ENCODE data around the gene GPR3. TPM values are rescaled to one million over a fixed set of nuclear protein-coding genes. Genes with fewer than 3 reads are reported as not detected.

The GPR3 gene
- total RNA-seq, 1 experiment from 2014 or later, result 1.1 TPM

Other genes starting within 250 kb of the GPR3 start
- gene SLC9A1, start 237.5 kb upstream of the GPR3 start, total RNA-seq (2014; rRNA removed; shearing (Covaris generic)), result 16.6 and 20.1 TPM in 2 replicates
- 10.3 and 11.2 TPM in 2 replicates for gene WDTC1, start 158.0 kb upstream of the GPR3 start, total RNA-seq (2014; rRNA removed; shearing (Covaris generic))
- gene TMEM222, start 70.5 kb upstream of the GPR3 start, total RNA-seq (2014; rRNA removed; shearing (Covaris generic)), result 17.2 and 19.2 TPM in 2 replicates
- gene SYTL1, start 50.6 kb upstream of the GPR3 start, total RNA-seq (2014; rRNA removed; shearing (Covaris generic)), result 0.37 TPM in 1 of 2 replicates, not detected in the other
- gene MAP3K6, start 25.7 kb upstream of the GPR3 start, total RNA-seq (2014; rRNA removed; shearing (Covaris generic)), result 2.7 and 4.4 TPM in 2 replicates
- not detected in 2 replicates for gene FCN3, start 17.8 kb upstream of the GPR3 start, total RNA-seq (2014; rRNA removed; shearing (Covaris generic))
- not detected in 2 replicates for gene CD164L2, start 9.3 kb upstream of the GPR3 start, total RNA-seq (2014; rRNA removed; shearing (Covaris generic))
- 17.7 and 20.0 TPM in 2 replicates for gene WASF2, start 97.5 kb downstream of the GPR3 start, total RNA-seq (2014; rRNA removed; shearing (Covaris generic))
- 1.5 and 1.7 TPM in 2 replicates for gene AHDC1, start 211.5 kb downstream of the GPR3 start, total RNA-seq (2014; rRNA removed; shearing (Covaris generic))
- not detected in 2 replicates for gene FGR, start 242.6 kb downstream of the GPR3 start, total RNA-seq (2014; rRNA removed; shearing (Covaris generic))

Measured in NCI-H460 (cell line).